Nephron (organoid): Measurements from ENCODE around the gene PRKCB.

Experiments
- H3K27ac Mint-ChIP-seq, 3 experiments: 2 replicates each; pipeline ENCODE4 v1.8.0; 2020; ENCODE audit warnings: mixed read lengths in 3 of 3, mild to moderate bottlenecking in 2 of 3, moderate library complexity in 1 of 3
- H3K27me3 Mint-ChIP-seq: 2 replicates; pipeline ENCODE4 v1.8.0; 2021; ENCODE audit warnings: low read depth, mild to moderate bottlenecking, moderate library complexity, mixed read lengths
- H3K36me3 Mint-ChIP-seq: 2 replicates; pipeline ENCODE4 v1.8.0; 2020; ENCODE audit warnings: low read depth, mixed read lengths
- H3K4me1 Mint-ChIP-seq: 2 replicates; pipeline ENCODE4 v1.8.0; 2020; ENCODE audit warnings: mixed read lengths
- H3K4me3 Mint-ChIP-seq, 3 experiments: 2 replicates each; pipeline ENCODE4 v1.8.0; 2020; ENCODE audit warnings: mild to moderate bottlenecking in 3 of 3, mixed read lengths in 3 of 3, moderate library complexity in 2 of 3
- H3K9me3 Mint-ChIP-seq: 2 replicates; pipeline ENCODE4 v1.8.0; 2020; ENCODE audit warnings: mixed read lengths
- TF ChIP-seq, protein P1 (sequence below), 3 experiments: fragments of 200-600 bp; sonication (generic); IDR thresholded peaks; one replicate each; pipeline ENCODE4 v1.5.0; 2021; ENCODE audit warnings: antibody characterized with exemption in 3 of 3; ENCODE audit not compliant: unreplicated experiment in 3 of 3

Gene PRKCB

DNA sequence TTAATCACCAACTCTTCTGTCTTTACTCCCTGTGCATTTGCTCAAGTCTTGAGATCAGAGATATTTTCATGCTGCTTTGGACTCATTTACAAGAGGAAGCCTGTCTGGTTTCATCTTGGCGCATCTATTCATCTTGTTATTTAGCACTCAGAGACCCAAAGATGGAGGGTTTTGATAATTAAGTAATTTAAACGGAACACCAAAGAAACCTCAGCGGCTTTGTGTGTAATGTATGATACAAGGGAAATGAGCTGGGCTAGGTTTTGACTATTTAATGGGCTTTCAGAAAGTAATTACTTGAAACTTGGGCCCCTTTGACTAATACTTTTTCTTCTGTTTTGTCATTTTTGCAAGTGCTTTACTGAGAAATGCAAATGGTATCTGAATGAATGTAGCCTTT is 354.2 kb downstream of the PRKCB start:
- H3K27me3 Mint-ChIP-seq = peaks cover 6% of the 10 kb centered on the region
- no peaks in the 10 kb centered on the region for H3K4me1 Mint-ChIP-seq
- no peaks in the 10 kb centered on the region for H3K36me3 Mint-ChIP-seq
- TF ChIP-seq, protein P1, sequence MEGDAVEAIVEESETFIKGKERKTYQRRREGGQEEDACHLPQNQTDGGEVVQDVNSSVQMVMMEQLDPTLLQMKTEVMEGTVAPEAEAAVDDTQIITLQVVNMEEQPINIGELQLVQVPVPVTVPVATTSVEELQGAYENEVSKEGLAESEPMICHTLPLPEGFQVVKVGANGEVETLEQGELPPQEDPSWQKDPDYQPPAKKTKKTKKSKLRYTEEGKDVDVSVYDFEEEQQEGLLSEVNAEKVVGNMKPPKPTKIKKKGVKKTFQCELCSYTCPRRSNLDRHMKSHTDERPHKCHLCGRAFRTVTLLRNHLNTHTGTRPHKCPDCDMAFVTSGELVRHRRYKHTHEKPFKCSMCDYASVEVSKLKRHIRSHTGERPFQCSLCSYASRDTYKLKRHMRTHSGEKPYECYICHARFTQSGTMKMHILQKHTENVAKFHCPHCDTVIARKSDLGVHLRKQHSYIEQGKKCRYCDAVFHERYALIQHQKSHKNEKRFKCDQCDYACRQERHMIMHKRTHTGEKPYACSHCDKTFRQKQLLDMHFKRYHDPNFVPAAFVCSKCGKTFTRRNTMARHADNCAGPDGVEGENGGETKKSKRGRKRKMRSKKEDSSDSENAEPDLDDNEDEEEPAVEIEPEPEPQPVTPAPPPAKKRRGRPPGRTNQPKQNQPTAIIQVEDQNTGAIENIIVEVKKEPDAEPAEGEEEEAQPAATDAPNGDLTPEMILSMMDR (IDR thresholded peaks at IDR 0.05; ENCODE audit: unreplicated experiment in 3 of 3) = no peak
- H3K9me3 Mint-ChIP-seq = no peaks in the 10 kb centered on the region
- no peak overlapping the region for H3K4me3 Mint-ChIP-seq
- no peak overlapping the region for H3K27ac Mint-ChIP-seq

DNA sequence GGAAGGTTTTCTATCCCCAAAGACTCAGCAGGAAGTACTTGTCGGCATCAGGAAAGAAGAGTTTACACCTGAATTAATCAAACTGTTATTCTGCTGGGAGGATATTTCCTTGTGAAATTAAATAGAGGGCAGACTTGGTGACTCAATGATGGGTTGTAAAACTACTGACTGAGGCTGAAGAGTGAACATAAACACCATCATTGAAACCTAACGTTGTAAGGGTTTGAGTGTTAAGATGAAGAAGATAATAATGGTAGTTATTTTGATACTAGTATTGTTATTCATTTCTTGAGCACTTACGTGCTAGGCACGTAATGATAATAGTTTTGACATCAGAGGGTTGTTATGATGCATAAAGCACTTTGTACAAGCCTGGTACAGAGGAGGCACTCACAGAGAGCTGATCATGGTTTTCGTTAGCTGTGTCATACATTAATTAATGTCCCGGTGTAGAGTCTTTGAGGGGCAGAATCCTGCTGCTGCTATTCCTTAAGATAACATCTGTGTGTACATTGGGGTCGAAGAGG is 356.2 kb downstream of the PRKCB start:
- Mint-ChIP-seq H3K27me3 (peaks cover 6% of the 10 kb centered on the region), H3K4me3 (no peak overlapping the region), H3K9me3 (no peaks in the 10 kb centered on the region), H3K4me1 (no peaks in the 10 kb centered on the region), H3K27ac (no peak overlapping the region), H3K36me3 (no peaks in the 10 kb centered on the region)
- TF ChIP-seq, protein P1 (IDR thresholded peaks at IDR 0.05; ENCODE audit: unreplicated experiment in 3 of 3) = no peak

DNA sequence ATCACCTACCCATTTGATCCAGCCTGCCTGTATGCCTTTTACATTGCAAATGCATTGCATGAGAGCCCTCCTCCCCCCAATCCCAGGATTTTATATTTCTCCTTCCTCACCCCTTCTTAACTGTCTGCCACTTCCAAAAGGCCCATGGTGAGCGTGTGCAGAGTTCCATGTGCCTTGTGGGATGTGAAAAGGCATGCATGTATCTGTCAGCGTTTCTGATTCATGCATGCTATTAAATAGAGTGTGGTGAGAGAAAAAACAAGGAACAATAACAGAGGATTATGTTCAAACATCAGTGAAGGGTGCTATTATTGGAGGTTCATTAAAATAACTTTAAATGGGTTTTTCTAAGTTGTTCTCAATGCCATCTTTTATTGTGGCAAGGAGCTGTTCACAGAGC is 359.4 kb downstream of the PRKCB start:
- Mint-ChIP-seq H3K27ac (no peak overlapping the region), H3K4me1 (peaks cover 4% of the 10 kb centered on the region), H3K36me3 (no peaks in the 10 kb centered on the region), H3K9me3 (no peaks in the 10 kb centered on the region), H3K4me3 (no peak overlapping the region), H3K27me3 (peaks cover 3% of the 10 kb centered on the region)
- TF ChIP-seq, protein P1 (IDR thresholded peaks at IDR 0.05; ENCODE audit: unreplicated experiment in 3 of 3) = no peak

DNA sequence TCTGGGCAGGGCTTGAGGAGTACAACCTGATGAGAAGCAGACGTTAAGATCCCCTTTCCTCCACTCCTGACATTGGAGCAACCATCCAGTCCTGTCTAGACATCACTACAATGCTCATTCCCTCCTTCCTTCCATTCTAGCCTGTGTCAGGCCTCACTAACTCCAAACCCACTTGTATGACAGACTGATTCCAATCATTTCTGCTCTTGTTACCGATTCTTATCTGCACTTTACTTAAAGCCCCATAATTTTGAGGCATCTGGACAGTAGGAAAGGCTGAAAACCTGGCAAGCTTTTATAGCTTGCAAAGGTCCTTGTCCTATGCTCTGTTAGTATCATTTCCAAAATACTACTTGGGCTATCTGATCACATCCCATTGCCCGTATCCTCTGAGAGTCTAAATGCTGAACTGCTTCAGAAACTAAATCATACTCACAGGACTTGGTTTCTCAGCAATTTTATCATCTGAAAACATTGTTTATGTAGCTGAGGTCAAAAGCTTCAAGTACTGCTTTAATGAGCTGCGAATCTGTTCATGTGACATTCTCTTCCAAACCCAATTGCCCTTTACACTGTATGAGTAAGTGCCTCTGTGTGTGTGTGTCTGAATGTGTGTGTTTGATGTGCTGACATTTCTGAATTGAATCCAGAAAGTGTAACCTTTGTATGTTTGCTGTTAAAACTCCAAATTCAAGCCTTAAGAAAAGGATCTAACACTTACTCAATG is 363.2 kb downstream of the PRKCB start:
- H3K4me3 Mint-ChIP-seq = no peak overlapping the region
- H3K27ac Mint-ChIP-seq = no peak overlapping the region
- TF ChIP-seq, protein P1 (IDR thresholded peaks at IDR 0.05; ENCODE audit: unreplicated experiment in 3 of 3) = no peak
- H3K27me3 Mint-ChIP-seq = peaks cover 10% of the 10 kb centered on the region
- H3K4me1 Mint-ChIP-seq = peaks cover 4% of the 10 kb centered on the region
- no peaks in the 10 kb centered on the region for H3K36me3 Mint-ChIP-seq
- no peaks in the 10 kb centered on the region for H3K9me3 Mint-ChIP-seq

DNA sequence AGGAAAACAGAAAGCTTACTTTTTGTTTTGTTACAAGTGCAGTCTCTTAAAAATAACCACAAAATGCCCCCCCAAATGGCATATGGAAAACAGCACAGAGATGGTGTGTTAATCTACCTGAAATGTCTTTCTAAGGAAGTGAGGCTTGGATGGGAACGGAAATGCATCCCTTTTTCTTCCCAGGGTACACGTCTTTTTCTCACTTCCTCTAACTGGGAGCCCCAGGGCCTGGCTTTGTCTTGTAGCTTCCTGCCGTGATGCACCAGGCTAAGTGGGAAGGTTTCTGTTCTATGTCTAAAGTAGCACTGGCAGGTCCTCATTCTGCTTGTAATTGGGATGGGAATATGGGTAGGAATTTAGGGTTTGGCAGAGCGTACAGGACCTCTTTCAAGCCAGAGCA is 367.9 kb downstream of the PRKCB start:
- Mint-ChIP-seq H3K27me3 (peaks cover 12% of the 10 kb centered on the region), H3K9me3 (no peaks in the 10 kb centered on the region), H3K36me3 (no peaks in the 10 kb centered on the region), H3K4me1 (peaks cover 4% of the 10 kb centered on the region), H3K4me3 (no peak overlapping the region), H3K27ac (no peak overlapping the region)
- TF ChIP-seq, protein P1 (IDR thresholded peaks at IDR 0.05; ENCODE audit: unreplicated experiment in 3 of 3) = no peak

DNA sequence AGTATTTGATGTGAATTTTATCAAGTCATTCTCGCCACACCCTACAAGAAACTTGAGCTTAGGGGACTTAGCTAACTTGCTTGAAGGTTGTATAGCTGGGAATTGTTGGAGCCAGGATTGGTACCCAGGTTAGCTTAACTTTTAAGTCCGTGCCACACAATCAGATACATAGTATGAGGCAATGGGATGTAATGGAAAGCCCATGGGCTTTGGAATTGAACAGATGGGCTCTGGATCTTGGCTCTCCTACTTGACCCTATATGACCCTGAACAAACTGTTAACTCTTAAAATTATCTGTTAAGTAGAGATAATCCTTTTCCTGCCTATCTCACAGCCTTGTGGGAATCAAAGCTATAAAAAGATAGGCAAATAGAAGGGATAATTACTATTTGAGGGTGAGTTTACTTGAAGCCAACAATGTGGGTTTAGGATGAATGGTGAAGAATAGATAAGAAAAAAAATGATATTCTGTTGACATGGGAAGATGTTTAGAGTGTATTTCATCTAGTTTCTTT is 368.4 kb downstream of the PRKCB start:
- Mint-ChIP-seq H3K36me3 (no peaks in the 10 kb centered on the region), H3K9me3 (no peaks in the 10 kb centered on the region), H3K27ac (no peak overlapping the region), H3K4me1 (no peaks in the 10 kb centered on the region), H3K4me3 (no peak overlapping the region), H3K27me3 (peaks cover 12% of the 10 kb centered on the region)
- TF ChIP-seq, protein P1 (IDR thresholded peaks at IDR 0.05; ENCODE audit: unreplicated experiment in 3 of 3) = no peak
